Inferior parietal cortex (tissue), 1 donor: ENCODE results near the gene MSH5.

ENCODE experiments used
- DNase-seq: peaks from one replicate; pipeline ENCODE4 v3.0.0-alpha.2; 2016; ENCODE audit errors: extremely low spot score

MSH5 gene

DNA sequence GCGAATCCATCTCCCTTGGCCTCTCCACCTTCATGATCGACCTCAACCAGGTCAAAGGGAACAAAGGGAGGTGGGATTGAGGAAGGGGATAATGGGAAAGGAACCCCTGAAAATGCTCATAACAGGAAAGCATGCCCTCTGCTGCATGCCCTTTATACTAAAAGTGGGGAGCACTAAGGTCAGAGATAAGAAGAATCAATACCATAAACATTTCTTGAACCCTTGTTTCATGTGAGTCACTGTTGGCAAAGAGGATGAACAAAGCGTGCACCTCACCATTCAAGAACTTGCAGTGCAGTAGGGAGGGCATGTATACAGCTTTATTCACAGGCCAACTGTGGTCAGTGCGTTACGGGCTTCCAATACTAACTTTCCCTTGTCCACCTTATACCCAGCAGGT lies 21.0 kb downstream of the MSH5 start:
- no peak for DNase-seq

DNA sequence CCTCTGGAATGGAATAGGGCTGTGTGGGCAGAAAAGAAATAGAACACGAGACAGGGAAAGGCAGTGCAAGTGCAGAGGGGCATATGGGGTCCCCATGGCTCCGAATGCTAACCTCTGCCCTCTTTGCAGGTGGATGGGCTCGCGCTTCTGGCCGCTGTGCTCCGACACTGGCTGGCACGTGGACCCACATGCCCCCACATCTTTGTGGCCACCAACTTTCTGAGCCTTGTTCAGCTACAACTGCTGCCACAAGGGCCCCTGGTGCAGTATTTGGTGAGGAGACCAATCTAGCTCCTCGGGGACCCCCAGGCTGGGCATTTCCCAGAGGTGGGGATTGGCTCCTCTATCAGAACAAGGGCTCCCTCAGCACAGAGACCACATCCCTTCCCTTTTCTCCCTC lies 21.5 kb downstream of the MSH5 start:
- no peak for DNase-seq

DNA sequence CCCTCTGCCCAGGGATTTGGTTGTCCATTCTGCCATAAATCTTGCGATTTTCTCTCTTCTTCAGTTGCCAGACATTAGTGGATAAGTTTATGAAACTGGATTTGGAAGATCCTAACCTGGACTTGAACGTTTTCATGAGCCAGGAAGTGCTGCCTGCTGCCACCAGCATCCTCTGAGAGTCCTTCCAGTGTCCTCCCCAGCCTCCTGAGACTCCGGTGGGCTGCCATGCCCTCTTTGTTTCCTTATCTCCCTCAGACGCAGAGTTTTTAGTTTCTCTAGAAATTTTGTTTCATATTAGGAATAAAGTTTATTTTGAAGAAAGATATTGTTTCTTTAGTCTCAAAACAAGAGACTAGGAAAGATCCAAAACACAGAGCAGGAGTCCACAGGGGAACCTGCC lies 22.6 kb downstream of the MSH5 start, which contains the start of gene SAPCD1:
TSS of gene SAPCD1 (plus strand) at position 301 of the 400 bp plus-strand sequence. CDS start 399 bp downstream, outside the sequence.
- DNase-seq: no peak

DNA sequence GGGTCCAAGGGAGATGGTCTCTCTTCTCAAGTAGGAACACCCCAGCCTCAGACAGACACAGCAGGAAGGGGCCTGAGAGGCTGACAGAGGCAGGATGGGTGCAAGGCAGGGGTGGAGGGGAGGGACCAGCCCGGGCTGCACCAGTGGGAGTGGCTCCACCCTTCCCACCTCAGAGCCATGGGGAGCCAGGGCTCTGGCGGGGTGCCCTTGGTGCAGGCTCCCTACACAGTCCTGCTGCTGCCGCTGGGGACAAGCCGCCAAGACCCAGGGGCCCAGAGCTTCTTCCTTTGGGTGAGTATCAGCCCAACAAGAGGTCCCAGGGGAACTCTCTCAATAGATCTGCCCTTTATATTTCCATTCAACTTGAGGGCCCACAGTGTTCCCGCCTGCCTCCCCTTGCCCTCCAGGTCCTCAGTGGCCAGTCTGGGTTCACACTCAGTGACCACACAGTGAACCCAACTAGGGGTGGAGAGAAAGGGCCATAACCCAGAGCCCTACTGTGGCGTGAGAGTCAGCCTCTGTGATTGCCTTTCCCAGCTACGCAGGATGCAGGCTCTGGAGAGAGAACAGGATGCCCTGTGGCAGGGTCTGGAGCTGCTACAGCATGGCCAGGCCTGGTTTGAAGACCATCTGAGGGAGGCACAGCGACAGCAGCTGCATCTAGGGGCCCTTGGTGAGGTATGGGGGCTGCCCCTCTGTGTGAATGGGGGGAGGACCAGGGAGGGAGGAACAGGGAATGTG lies 23.2 kb downstream of the MSH5 start:
- DNase-seq: no peak

DNA sequence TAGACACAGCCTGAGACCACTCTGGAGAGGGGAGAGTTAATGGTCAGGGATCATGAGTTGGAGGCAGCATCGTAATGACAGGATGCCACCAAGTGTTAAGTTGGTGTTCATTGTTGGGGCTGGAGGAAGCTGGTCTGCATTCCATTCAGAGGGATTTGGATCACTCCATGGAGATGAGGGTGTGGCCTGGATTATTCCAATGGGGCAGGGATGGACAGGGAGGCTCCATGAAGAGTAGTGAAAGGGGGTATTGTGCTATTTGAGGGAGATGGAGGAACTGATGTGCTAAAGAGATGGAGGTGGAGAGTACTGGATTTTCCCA lies 23.8 kb downstream of the MSH5 start:
- no peak for DNase-seq

DNA sequence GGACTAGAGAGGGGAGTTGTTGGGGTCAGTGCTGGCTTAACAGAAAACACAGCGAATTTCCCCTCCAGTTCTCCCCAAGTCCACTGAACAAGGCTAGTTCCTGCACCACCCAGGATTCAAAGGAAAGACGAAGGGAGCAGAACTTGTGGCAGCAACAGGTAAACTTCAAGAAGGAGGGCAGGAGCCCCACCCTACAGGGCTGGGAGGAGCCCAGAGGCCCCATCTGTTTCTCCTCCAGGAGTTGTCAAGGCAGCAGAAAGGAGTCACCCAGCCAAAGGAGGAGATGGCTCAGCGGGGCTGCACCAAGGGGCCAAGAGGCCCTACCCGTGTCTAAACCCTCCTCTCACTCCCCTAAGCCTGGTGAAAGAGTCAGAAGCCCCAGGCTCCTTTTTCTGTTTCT lies 24.4 kb downstream of the MSH5 start:
- no peak for DNase-seq

DNA sequence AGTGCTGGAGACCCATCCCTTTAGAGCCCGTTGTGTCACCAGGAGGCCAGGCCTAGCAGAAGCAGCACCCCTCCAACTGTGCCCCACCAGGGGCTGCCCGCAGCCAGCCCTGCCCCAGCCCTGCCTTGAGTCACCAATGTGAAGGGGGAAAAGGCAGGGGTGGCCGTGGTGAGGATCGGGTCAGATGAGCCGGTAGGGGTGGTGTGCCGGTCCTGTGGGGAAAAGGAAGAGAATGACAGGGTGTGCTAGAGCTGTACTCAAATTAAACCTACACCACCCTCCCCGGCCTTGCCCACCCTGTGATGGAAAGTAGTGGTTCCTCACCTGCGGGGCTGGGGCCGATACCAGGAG lies 25.7 kb downstream of the MSH5 start:
- DNase-seq: no peak

DNA sequence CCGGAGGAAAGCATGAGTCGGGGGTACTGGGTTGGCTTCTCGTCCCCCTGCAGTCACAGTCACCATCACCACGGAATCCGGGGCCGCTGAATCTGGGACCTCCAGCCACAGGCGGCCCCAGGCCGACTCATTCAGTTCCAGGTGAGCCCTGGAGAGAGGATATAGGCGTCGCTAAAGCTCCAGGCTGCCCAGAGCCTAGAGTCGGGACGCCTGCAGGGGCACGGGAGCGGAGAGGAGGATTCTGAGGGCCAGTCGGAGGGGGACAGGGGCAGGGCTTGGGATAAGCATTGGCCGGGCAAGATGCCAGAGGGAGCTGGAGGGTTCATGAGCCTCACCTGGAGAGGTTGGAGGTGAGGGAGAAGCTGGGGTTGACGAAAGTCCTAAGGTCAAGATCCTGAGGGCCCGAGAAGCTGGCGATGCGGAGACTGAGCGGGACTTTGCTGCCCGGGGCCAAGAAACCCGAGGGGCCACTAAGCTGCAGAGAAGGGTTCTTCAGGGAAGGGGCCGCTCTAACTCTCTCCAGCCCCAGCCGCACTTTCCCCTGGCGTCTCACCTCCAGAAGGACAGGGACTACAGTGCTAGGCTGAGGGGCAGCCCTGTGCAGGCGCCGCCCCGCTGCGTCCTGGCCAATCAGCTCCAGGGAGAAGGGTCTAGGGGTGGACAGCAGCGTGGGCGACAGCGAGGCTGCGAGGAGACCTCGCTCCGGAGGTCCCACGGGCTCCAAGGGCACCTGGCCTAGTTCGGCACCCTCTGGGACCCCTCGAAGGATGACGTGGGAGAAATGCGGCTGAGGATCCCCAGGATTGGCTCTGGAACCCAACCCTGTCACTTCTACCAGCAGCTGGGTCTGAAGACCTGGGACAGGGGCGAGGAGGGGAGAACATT lies 26.3 kb downstream of the MSH5 start:
- no peak for DNase-seq

DNA sequence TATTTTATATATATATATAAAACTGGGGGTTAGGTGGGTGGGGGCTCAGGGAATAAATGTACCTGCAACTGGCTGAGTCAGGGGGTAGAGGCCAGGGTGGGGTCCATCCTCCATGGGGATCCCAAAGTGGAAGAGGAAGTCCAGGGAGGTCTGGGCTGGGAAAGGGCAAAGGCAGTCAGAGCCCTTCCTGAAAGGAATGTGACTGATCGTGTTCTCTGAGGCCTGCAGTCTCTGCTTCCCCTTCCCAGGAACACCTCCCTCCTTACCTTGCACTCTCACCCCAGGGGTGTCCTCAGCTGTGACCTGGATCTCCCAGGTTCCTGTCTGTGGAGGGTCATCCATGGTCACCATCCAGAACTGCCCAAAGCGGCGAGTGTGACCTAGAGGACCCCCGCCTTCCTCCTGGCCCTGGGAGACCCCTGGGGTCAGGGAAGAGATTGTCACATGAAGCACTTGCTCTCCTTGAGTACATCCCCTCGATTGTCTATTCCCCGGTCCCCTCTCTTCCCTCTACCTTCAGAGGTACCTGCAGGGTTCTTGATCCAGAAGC lies 27.4 kb downstream of the MSH5 start:
- no peak for DNase-seq

DNA sequence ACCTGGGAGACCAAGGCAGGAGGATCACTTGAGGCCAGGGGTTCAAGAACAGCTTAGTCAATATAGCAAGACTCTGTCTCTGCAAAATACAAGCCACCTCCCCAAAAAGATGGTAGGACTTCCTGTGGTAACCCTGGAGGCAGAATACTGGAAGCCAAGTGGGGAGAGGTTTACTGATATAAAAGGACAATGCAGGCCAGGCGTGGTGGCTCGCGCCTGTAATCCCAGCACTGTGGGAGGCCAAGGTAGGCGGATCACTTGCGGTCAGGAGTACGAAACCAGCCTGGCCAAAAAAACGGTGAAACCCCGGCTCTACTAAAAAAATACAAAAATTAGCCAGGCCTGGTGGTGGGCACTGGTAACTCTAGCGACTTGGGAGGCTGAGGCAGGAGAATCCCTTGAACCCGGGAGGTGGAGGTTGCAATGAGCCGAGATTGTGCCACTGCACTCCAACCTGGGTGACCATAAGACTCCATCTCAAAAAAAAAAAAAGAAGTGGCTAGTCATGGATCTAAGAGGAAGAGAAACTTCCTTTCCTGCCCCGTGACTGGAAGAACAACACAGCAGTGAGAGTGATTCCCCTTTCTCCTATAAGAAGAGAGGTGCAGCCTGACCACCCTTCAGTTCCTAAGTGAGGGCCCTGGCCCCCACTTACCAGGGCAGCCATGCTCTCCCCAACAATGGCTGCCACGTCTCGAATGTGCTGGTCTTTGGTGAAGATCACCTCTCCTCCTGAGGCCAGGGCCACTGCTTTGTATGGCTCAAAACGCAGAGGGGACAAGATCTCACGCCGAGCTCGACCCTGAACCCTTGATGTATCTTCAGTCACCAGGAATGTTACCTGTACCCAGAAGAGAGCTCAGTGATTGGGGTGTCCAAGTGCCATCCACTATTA lies 28.8 kb downstream of the MSH5 start:
- no peak for DNase-seq

DNA sequence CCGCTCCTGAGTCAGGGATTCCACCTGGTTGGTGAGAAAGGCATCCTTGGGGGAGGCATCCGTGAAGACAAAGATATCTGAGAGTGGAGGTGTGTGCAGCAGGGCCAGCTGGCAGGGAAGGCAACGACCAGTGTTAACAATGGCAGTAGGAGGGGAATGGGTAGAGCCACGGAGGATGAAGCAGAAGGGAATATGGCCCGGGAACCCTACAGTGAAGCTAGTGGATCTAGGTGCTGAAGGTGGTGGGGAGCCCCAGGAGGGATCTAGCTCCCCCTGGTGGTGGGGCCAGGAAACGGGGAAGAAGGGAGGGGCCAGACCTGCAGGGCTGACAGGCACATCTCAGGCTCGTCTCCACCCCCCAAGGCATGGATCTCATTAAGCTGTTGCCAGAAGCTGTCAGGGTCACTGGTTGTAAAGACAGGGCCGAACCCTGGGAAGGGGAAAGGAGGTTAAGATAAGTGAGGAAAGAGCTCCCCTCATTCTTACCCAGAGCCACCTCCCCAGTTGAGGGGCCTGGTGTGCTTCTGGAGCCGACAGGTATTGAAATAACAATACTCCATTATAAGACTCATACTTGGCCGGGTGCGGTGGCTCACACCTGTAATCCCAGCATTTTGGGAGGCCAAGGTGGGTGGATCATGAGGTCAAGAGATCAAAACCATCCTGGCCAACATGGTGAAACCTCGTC lies 30.0 kb downstream of the MSH5 start:
- DNase-seq: peak; percentile 53

DNA sequence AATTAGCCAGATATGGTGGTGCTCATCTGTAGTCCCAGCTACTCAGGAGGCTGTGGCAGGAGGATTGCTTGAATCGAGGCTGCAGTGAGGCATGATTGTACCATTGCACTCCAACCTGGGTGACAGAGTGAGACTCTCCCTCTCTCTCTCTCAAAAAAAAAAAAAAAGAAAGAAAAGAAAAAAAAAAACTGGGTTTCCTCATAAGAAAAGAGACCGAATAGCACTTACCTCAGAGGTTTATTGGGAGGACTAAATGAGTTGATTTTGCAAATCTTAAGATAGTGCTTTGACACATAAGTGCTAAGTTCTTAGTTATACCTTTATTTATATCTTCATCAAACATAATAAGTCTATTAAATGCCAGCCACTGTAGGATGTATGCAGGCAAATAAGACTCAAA lies 31.1 kb downstream of the MSH5 start:
- DNase-seq: no peak

DNA sequence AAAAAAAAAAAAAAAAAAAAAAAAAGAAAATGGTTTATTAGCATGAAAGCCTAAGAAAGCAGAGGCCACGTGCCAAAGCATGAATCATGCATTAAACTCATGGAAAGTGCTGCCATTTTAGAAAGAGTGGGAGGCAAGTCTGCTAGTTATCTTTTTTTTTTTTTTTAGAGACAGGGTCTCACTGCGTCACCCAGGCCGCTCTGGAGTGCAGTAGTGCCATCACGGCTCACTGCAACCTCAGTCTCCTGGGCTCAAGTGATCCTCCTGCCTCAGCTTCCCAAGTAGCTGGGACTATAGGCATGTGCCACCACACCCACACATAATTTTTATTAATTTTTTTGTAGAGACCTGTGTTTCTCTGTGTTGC lies 32.2 kb downstream of the MSH5 start:
- no peak for DNase-seq

DNA sequence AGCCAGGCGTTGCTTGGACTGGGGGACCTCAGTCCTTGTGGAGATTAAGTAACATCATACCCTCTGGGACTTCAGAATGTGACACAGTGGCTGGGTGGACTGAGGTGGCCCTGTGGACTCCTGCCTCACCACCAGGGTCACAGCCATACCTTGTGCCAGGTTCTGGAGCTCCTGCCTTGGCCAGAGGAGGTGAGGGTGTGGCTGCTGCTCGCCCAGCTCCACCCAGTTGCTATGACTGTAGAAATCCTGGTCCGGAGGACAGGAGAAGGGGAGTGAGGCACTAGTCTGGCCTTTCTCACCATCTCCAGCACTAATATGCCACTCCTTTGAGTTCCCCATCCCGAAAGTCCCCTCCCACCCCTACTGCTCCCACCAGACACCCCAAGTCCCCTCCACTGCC lies 35.4 kb downstream of the MSH5 start:
- no peak for DNase-seq

DNA sequence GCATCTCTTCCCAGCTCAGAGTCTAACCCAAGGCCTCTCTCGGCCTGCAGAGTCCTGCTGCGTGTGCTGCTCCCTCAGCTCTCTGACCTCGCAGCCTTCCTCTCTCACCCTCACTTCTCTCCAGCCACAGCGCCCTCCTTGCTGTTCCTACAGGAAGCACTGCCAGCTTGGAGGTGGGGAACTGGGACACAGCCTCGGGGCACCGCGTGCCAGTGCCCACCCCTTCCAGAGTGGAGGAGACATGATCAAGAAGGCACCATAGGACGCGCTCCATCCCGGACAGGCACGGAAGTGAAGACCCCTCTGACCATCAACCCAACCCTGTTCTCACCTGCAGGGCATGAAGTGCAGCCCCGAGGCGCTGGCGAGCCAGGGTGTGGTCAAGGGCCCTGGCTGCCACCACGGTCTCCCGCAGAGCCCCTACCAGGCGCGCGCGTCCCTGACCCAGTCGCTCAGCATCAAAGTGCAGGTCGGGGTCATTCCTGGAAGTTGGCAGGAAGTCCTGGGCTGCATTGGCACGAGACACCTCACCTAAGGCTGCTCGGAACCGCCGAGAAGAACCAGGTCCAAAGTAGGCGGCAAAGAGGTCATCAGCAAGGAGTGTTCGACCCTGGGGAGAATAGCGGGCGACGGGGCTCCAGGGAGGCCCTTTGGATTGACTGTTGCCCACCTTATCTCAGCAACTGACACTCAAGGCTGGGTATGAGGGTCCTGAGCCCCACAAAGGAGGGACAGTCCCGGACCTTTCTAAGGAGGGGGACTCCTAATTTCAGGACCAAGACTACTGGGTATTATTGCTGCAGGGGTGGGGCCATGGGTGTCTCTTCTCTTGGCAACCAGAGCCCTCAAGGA lies 36.1 kb downstream of the MSH5 start:
- DNase-seq: no peak

DNA sequence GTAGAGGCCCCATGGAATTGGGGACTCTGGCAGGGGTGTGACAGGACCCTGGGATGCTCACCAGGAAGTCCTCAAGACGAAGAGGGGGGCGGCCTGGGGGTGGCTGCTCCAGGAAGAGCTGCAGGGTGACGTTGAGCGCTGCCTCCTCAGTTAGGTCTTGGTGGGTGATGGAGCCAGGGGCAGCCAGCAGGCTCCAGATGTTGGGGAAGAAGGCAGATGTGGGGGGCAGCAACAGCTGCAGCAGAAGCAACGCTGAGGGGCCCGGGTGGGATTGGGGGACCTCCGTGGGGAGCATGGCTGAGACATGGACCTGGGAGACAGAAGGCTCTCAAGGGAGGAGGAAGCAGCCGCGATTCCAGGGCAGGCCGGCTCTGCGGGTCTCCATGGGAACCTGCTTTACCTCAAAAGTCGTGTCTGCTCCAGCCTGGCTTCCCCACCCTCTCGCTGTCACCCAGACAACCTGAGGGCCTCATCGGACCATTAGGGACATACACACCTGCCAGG lies 36.7 kb downstream of the MSH5 start:
- no peak for DNase-seq

DNA sequence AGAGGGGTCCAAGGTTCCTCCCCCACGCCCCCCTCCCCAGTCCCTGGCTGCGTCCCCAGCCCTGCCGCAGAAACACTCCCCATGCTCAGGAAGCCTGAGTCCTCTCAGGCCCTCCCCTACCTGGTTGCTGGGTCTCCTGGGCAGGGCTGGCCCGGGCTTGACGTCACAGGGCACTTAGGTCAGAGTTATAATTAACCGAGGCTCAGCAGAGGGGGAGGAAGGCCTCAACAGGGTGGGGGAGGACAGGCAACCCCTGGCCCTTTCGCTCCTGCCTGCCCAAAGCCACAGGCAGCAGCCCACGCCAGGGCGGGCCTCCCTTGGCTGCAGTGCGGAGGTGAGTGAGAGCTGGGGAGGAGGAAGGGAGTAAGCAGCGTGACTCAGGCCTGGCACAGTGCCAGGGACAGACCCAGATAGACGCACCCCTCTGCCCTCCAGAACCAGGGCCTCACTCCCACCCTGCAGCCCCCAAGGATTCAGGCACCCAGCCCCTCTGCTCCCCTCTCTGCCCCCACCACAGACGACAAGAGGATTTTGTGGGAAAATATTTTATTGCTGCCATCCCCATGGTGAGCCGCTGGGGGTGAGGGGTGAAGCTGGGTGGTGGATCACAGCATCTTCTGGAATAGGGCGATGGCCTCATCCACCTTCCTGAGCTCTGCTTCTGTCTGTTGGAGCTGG lies 37.3 kb downstream of the MSH5 start, which contains the start of gene VWA7:
TSS of gene VWA7 (minus strand) at position 340 of the 678 bp plus-strand sequence. CDS start 549 bp downstream, outside the sequence.
- DNase-seq: peak; percentile 71

DNA sequence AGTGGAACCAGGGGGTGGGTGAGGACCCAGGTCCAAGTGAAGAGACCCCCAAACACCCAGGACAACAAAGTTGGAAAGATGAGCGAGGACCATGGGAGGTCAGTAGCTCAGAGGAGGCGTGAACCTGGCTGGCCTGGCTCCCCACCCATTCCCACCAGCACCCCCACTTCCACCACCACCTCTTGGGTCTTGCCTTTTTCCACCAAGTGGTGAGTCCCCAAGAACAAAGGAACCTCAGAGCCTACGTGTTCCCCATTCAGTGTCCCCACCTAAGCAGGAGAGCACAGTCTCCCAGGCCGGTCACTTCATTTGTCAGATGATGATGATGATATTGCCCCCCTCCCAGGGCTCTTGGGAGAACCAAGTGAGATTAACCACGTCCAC lies 37.9 kb downstream of the MSH5 start:
- DNase-seq: no peak

DNA sequence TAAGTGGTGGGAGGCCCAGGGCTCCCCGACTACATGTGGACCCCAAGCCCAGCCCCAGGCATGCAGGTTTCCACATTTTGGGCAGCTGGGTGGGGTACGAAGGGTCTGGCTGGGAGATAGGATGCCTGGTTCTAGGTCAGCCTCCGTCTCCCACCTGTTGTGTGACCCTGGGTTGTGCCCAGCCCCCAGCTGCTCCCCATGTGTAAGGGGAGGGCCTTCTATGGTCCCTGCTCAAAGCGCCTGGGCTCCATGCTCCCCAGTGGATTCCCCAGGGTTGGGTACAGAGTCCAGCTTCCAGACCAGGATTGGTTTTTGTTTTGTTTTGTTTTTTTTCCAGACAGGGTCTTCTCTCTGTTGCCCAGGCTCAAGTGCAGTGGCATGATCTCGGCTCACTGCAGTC lies 38.4 kb downstream of the MSH5 start:
- DNase-seq: no peak
